Mesodermal cell (in vitro differentiated cells): Measurements from ENCODE around the gene RNF149. TPM values are rescaled to one million over a fixed set of nuclear protein-coding genes. Genes with fewer than 3 reads are reported as not detected.
"Not testable (repeated sequence)": the region's sequence is repeated elsewhere in the genome, so short reads cannot be mapped to it uniquely, and the experiment has no call there.

Source experiments
- H3K27ac ChIP-seq: 2 replicates; pipeline ENCODE4 v1.7.0; 2013; ENCODE audit warnings: mild to moderate bottlenecking, low read depth, low read length, moderate library complexity; ENCODE audit not compliant: severe bottlenecking
- H3K36me3 ChIP-seq: 2 replicates; pipeline ENCODE4 v1.7.1; 2013; ENCODE audit warnings: mild to moderate bottlenecking, low read length, moderate library complexity; ENCODE audit not compliant: control insufficient read depth, insufficient read depth
- H3K4me1 ChIP-seq: one replicate; pipeline ENCODE4 v1.7.1; 2013; ENCODE audit warnings: mild to moderate bottlenecking, low read length; ENCODE audit not compliant: insufficient read depth, control insufficient read depth, poor library complexity, severe bottlenecking
- H3K4me3 ChIP-seq: 2 replicates; pipeline ENCODE4 v1.7.0; 2013; ENCODE audit warnings: low read length, control low read depth, mild to moderate bottlenecking; ENCODE audit not compliant: insufficient read depth, poor library complexity, severe bottlenecking; ENCODE audit errors: extremely low read depth
- H3K9me3 ChIP-seq: 2 replicates; pipeline ENCODE4 v1.7.1; 2013; ENCODE audit warnings: mild to moderate bottlenecking, low read length, moderate library complexity; ENCODE audit not compliant: control insufficient read depth
- WGBS, 2 experiments: methylation state at CpG; one replicate each; pipeline ENCODE4 v1.1.5; 2013; ENCODE audit warnings: missing lambda C conversion rate in 2 of 2; ENCODE audit not compliant: insufficient coverage in 2 of 2; 5-methylcytosine and 5-hydroxymethylcytosine counted together
- polyA plus RNA-seq, 2 experiments: library from polyadenylated mRNA; stranded (reverse); fragments of 50-300 nt; gene quantifications; one replicate each; pipeline ENCODE4 v1.2.3, GENCODE V29; 2013

Gene RNF149, protein sequence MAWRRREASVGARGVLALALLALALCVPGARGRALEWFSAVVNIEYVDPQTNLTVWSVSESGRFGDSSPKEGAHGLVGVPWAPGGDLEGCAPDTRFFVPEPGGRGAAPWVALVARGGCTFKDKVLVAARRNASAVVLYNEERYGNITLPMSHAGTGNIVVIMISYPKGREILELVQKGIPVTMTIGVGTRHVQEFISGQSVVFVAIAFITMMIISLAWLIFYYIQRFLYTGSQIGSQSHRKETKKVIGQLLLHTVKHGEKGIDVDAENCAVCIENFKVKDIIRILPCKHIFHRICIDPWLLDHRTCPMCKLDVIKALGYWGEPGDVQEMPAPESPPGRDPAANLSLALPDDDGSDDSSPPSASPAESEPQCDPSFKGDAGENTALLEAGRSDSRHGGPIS
- 33.2 TPM for polyA plus RNA-seq (2013, experiment 1 of 2)
- 32.9 TPM for polyA plus RNA-seq (2013, experiment 2 of 2)

DNA sequence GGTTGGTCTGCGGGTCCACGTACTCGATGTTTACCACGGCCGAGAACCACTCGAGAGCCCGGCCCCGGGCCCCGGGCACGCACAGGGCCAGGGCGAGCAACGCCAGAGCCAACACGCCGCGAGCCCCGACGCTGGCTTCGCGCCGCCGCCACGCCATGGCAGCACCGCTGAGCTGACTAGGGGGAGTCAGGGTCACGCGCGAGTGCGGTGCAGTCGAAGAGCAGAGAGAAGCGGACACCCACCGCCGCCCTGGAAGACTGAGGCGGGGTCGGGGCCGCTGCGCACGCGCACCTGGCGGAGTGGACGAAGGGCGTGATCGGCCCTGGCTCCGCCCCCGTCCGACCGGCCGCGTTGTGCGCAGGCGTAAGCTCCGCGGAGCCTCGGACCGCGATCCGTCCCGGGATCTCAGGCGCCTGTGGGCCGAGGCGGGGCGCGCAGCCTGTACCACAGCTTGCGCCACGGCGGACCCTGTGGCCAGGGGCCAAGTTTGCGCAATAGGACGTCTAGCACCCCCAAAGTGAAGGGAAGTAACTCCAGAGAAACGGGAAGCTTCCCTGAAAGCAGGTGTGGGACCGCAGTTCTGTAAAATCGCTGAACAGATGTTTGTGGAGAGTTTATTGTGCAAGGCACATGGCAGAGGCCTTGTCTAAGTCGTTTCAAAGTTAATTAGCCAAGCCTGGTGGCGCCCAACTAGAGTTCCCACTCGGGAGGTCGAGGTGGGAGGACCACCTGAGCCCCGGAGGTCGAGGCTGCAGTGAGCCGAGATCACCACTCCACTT lies at the start of gene RNF149:
RNF149 (minus strand) TSS at position 270 of the 779 bp plus-strand sequence; CDS start at position 157, 113 bp downstream.
- no peaks in the 10 kb centered on the region for H3K9me3 ChIP-seq
- peak within 1 kb of the TSS; percentile 51 for H3K27ac ChIP-seq
- H3K36me3 ChIP-seq: peaks cover 9% of the 10 kb centered on the region
- WGBS, 2 experiments: 8% methylated on average over 64 to 75 of the region's 76 CpGs
- peak within 1 kb of the TSS; percentile 73 for H3K4me3 ChIP-seq
- peaks cover 17% of the 10 kb centered on the region for H3K4me1 ChIP-seq

DNA sequence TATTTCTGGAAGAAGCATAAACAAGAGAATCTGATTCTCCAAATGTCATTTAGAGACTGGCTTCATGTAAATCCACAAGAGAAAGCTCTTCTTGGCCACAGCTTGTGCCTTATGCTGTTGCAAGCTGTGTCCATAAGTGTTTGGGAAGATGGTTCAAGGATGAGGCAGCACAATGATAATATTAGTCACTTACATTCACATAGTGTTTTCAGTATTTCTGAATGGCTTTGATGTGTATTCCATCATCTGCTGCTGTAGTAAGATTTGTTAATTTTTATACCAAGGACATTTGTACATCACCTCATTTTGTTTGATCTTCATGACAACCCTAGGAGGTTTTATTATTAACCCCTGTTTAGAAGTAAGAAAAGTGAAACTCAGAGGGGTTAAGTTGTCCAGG lies 48.9 kb upstream of the RNF149 start:
- no peak overlapping the region for H3K4me3 ChIP-seq
- H3K4me1 ChIP-seq: no peaks in the 10 kb centered on the region
- H3K27ac ChIP-seq: no peak overlapping the region
- no peaks in the 10 kb centered on the region for H3K9me3 ChIP-seq
- no peaks in the 10 kb centered on the region for H3K36me3 ChIP-seq

DNA sequence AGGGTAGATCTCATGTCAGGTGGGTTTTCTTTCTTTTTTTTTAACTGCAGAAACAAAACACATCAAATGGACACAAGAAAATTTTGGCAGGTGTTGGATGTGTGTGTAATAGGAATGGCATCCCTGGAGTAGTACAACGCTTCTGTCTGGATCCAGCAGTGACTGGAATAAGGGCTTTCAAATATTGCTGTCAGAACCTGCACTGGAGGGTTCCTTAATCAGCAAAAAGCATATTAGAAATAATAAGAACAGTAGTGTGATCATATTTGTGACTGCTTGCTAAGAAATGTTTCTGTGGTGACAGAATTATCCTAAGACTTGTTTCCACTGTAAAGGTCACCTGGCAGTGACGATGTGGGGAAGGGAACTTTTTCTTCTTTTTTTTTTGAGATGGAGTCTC lies 48.0 kb upstream of the RNF149 start:
- Histone ChIP-seq H3K9me3 (no peaks in the 10 kb centered on the region), H3K27ac (no peak overlapping the region), H3K36me3 (no peaks in the 10 kb centered on the region), H3K4me3 (no peak overlapping the region), H3K4me1 (no peaks in the 10 kb centered on the region)
- 83% methylated on average over 1 of the region's 2 CpGs; no CpG with 5 or more reads in 1 of the 2 experiments for WGBS, 2 experiments

DNA sequence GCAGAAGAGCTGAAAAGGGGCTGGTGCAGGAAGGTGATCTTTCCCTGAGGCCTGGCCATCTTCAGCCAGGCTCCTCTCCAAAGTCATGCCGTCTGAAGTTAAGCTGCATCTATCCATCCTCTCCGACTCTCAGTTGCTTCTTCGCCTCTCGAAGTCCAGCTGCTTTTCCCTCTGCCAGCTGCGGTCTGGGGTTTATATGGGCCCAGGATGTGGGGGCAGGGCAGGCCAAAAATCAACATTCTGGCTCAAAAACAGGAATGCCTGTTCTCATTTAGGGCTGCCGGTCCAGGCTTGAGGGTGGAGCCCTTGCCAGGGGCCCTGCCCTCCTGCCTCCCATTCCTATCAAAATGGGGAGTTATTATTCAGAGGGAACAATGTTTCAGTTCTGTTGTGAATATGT lies 47.6 kb upstream of the RNF149 start:
- 98 to 100% methylated on average over 5 to 6 of the region's 6 CpGs for WGBS, 2 experiments
- Histone ChIP-seq H3K4me3 (no peak overlapping the region), H3K27ac (no peak overlapping the region), H3K36me3 (no peaks in the 10 kb centered on the region), H3K4me1 (no peaks in the 10 kb centered on the region), H3K9me3 (no peaks in the 10 kb centered on the region)

DNA sequence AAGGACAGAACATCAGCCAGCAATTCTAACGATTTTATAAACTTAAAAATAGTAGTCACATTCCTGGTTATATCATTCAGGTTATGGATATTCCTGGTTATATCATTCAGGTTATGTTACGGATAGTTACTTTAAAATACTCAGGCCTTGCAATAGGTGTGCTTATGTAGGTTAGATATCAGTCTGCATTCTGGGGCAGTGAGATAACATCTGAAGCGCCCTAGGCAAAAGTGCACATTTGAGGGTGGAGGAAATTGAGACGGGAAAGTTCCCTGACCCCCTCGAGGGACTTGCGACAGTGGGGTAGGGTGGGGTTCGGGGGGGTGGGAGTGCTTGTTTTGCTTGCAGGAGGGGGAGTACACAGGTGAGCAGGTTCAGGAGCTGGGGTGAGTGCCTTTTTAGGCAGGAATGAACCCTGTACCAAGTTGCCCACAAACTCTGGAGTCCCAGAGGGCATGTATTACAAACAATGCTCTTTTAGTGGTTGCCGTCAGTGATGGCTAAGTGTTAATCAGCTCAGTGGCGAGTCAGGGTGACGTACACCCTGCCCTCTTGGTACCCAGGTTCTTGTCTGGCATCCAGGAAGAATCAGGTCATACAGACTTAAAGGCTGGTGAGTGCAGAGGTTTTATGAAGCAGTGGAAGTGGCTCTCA lies 47.0 kb upstream of the RNF149 start:
- H3K36me3 ChIP-seq: no peaks in the 10 kb centered on the region
- no peak overlapping the region for H3K27ac ChIP-seq
- no peaks in the 10 kb centered on the region for H3K4me1 ChIP-seq
- H3K9me3 ChIP-seq: no peaks in the 10 kb centered on the region
- 93 to 98% methylated on average over 7 to 9 of the region's 10 CpGs for WGBS, 2 experiments
- no peak overlapping the region for H3K4me3 ChIP-seq

DNA sequence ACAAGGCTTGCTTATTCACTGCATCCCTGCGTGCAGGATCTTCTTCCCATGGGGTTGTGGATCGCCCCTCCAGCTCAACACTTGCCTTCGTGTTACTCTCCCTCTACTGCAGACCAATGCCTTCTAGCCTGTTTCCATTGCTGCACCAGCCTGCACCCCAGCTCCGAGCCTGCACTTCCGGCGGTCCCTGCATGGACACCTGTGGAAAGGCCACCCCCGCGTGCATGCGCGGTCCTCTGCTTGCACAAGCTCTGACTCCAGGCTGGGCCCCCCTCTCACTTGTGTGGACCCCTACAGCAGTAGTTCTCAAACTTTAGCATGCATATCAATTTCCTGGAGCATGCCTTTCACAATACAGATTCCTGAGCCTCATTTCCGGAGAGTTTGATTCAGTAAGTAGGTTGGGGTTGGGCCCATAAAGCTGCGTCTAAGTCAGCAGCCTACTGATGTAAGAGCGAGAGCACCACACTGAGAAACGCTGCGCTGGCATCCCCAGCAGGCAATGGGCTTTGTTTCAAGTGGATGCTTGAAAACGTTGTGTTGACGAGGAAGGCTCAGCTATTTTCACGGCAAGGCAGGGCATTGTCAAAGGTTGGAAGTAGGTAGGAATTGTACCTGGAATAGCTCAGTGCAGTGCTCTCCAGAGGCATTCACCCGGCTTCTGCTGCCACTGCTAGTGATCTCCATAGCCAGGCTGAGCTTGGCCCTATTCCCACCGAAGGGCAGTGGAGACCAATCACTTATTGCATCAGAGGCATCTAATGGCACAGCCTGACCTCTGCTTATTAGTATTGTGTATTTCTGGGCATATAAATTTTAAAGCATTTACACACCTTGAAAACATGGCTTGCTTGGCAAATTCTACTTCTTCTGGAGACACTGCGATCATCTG lies 46.2 kb upstream of the RNF149 start:
- Histone ChIP-seq H3K27ac (no peak overlapping the region), H3K4me3 (no peak overlapping the region), H3K36me3 (no peaks in the 10 kb centered on the region), H3K9me3 (no peaks in the 10 kb centered on the region), H3K4me1 (no peaks in the 10 kb centered on the region)
- 88 to 93% methylated on average over 20 of the region's 21 CpGs for WGBS, 2 experiments

DNA sequence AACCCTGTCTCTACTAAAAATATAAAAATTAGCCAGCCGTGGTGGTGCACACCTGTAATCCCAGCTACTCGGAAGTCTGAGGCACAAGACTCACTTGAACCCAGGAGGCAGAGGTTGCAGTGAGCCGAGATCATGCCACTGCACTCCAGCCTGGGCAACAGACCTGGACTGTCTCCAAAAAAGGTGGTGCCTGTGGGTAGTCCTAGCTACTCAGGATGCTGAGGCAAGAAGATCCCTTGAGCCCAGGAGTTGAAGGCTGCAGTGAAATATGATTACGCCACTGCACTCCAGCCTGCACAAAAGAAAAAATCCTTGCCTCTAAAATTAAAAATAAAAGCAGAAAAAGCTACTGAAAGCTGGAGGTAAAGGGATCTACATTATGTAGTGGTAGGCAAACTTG lies 44.1 kb upstream of the RNF149 start:
- H3K27ac ChIP-seq, H3K4me1 ChIP-seq, H3K9me3 ChIP-seq, H3K4me3 ChIP-seq, H3K36me3 ChIP-seq: not testable (repeated sequence)
- 88 to 95% methylated on average over 3 of the region's 4 CpGs for WGBS, 2 experiments

DNA sequence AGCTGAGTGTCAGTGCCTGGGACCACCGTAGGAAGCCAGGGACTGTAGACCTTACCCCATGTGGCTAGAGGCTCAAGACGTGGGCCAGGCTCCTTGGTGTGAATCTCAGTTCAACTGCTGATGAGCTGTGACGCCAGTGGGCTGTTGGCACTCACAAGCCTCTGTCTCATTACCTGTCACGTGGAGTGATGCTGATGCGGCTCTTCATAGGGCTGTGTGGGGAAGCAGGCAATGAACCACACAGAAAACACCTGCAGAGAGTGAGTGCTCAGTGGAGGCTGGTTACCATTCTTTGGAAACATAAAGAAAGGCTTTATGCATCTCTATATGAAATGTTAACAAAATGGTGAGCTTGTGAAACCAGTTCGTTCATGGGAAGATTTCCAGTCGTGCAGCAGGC lies 42.7 kb upstream of the RNF149 start:
- no peaks in the 10 kb centered on the region for H3K36me3 ChIP-seq
- 87 to 91% methylated on average over 7 of the region's 7 CpGs for WGBS, 2 experiments
- no peak overlapping the region for H3K27ac ChIP-seq
- no peaks in the 10 kb centered on the region for H3K4me1 ChIP-seq
- no peaks in the 10 kb centered on the region for H3K9me3 ChIP-seq
- no peak overlapping the region for H3K4me3 ChIP-seq

DNA sequence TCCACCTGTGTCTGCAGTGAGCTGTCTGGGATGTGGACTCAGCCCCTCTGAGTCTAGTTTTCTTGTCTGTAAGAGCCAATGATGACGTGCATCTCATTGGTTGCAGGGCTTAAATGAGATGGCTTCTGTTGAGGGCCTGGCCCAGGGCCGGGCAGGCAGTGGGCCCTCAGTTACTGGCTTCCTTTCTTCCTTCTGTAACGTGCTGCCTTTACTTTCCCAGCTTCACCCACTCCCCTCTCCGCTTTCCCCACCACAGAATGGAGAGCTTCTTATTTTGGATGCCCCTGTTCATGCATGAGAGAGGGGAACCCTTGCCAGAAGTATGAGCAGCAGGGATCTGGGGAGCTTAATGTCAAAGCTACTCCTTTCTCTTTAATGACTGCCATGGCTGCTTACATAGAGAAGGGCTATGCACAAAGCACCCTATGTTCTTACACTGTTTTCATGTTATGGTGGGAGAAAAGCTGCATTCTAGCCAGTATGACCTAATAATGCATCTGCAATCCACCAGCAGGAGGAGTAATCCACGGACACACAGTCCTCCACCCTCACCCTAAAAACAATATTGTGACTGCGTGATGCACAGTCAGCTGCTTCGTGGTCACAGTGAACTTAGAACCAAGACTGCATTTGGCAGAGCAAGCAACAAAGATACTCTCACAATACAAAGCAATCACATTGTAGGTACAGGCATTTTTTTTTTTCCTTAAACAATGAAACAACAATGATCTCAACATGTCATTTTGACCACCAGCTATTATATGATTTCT lies 41.6 kb upstream of the RNF149 start:
- WGBS, 2 experiments: 71 to 85% methylated on average over 4 to 6 of the region's 7 CpGs

More for the DNA sequence above, 41.6 kb upstream of the RNF149 start:
- H3K4me1 ChIP-seq: no peaks in the 10 kb centered on the region
- H3K4me3 ChIP-seq: no peak overlapping the region
- H3K9me3 ChIP-seq: no peaks in the 10 kb centered on the region
- H3K27ac ChIP-seq: no peak overlapping the region
- no peaks in the 10 kb centered on the region for H3K36me3 ChIP-seq
